ENCODE measurements around the gene EZR. TPM values are rescaled to one million over a fixed set of nuclear protein-coding genes. Genes with fewer than 3 reads are reported as not detected.

Gene EZR
- total and polyA plus RNA-seq, 9 of the 15 experiments (the other 6 are each of a cell fraction or from before 2014, with no cell fraction given), result 36.5 to 162 (median 104) TPM

DNA sequence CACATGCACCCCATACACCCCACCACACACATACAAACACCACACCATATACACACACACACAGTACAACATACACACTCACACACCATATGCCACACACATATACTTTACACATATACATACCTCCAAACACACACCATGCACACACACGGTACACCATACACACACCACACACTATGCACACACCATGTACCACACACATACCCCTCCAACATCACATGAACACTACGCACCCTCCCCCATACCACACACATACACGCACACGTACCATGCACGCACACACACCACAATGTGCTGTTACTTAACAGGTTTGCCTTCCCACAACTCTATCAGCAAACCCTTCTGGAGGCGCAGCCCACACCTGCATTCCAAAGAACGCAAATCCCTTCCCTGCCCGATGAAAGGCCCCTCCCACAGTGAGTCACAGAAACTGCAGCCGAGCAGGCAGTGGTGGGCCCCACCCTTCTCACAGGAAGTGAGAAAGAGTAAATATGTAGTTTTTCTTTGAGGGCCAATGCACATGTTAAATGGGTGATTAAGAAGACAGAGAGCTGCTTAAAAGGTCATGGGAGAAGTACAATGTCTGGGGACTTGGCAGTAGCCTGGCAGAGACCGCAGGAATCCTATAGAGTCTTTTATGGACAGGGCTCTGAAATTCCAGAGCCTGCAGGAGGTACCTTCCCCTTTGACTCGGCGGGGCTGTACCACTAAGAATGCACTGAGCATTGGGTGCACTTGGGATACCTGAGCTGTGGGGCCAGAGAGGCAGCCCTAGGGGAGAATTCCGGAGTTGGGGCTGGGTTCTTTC lies 34.1 kb upstream of the EZR start (continued):
- TF ChIP-seq, protein P1, sequence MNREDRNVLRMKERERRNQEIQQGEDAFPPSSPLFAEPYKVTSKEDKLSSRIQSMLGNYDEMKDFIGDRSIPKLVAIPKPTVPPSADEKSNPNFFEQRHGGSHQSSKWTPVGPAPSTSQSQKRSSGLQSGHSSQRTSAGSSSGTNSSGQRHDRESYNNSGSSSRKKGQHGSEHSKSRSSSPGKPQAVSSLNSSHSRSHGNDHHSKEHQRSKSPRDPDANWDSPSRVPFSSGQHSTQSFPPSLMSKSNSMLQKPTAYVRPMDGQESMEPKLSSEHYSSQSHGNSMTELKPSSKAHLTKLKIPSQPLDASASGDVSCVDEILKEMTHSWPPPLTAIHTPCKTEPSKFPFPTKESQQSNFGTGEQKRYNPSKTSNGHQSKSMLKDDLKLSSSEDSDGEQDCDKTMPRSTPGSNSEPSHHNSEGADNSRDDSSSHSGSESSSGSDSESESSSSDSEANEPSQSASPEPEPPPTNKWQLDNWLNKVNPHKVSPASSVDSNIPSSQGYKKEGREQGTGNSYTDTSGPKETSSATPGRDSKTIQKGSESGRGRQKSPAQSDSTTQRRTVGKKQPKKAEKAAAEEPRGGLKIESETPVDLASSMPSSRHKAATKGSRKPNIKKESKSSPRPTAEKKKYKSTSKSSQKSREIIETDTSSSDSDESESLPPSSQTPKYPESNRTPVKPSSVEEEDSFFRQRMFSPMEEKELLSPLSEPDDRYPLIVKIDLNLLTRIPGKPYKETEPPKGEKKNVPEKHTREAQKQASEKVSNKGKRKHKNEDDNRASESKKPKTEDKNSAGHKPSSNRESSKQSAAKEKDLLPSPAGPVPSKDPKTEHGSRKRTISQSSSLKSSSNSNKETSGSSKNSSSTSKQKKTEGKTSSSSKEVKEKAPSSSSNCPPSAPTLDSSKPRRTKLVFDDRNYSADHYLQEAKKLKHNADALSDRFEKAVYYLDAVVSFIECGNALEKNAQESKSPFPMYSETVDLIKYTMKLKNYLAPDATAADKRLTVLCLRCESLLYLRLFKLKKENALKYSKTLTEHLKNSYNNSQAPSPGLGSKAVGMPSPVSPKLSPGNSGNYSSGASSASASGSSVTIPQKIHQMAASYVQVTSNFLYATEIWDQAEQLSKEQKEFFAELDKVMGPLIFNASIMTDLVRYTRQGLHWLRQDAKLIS (CRISPR knock-in tag; IDR thresholded peaks at IDR 0.05), result peak; percentile 83; the same call in 1 of the 2 replicates
- TF ChIP-seq, protein P2, sequence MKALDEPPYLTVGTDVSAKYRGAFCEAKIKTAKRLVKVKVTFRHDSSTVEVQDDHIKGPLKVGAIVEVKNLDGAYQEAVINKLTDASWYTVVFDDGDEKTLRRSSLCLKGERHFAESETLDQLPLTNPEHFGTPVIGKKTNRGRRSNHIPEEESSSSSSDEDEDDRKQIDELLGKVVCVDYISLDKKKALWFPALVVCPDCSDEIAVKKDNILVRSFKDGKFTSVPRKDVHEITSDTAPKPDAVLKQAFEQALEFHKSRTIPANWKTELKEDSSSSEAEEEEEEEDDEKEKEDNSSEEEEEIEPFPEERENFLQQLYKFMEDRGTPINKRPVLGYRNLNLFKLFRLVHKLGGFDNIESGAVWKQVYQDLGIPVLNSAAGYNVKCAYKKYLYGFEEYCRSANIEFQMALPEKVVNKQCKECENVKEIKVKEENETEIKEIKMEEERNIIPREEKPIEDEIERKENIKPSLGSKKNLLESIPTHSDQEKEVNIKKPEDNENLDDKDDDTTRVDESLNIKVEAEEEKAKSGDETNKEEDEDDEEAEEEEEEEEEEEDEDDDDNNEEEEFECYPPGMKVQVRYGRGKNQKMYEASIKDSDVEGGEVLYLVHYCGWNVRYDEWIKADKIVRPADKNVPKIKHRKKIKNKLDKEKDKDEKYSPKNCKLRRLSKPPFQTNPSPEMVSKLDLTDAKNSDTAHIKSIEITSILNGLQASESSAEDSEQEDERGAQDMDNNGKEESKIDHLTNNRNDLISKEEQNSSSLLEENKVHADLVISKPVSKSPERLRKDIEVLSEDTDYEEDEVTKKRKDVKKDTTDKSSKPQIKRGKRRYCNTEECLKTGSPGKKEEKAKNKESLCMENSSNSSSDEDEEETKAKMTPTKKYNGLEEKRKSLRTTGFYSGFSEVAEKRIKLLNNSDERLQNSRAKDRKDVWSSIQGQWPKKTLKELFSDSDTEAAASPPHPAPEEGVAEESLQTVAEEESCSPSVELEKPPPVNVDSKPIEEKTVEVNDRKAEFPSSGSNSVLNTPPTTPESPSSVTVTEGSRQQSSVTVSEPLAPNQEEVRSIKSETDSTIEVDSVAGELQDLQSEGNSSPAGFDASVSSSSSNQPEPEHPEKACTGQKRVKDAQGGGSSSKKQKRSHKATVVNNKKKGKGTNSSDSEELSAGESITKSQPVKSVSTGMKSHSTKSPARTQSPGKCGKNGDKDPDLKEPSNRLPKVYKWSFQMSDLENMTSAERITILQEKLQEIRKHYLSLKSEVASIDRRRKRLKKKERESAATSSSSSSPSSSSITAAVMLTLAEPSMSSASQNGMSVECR (CRISPR knock-in tag; IDR thresholded peaks at IDR 0.05), result no peak; the same call in none of the 2 replicates
- peak; percentile 98 for TF ChIP-seq SMARCC2 (IDR thresholded peaks at IDR 0.05; ENCODE audit: low read depth)
- TF ChIP-seq MAFF (IDR thresholded peaks at IDR 0.05; ENCODE audit: low read length), result peak; percentile 31; the same call in 1 of the 2 replicates
- no peak for TF ChIP-seq ZNF311 (CRISPR knock-in tag; IDR thresholded peaks at IDR 0.05)
- no peak for TF ChIP-seq HMG20B (CRISPR knock-in tag; IDR thresholded peaks at IDR 0.05)
- TF ChIP-seq NFE2L1 (tag; IDR thresholded peaks at IDR 0.05; ENCODE audit: borderline replicate concordance, low read depth), result no peak
- TF ChIP-seq ZFPM2 (CRISPR knock-in tag; IDR thresholded peaks at IDR 0.05), result no peak
- TF ChIP-seq, protein P3, sequence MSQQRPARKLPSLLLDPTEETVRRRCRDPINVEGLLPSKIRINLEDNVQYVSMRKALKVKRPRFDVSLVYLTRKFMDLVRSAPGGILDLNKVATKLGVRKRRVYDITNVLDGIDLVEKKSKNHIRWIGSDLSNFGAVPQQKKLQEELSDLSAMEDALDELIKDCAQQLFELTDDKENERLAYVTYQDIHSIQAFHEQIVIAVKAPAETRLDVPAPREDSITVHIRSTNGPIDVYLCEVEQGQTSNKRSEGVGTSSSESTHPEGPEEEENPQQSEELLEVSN (IDR thresholded peaks at IDR 0.05; ENCODE audit: borderline replicate concordance in 1 of 2, extremely low read depth in 1 of 2, insufficient read depth in 1 of 2, insufficient read length in 1 of 2, low read depth in 1 of 2, low read length in 1 of 2, poor library complexity in 1 of 2, severe bottlenecking in 1 of 2), result peak; percentile 64 to 72
- no peak for TF ChIP-seq ZNF143 (CRISPR knock-in tag; IDR thresholded peaks at IDR 0.05)
- TF ChIP-seq EP300 (IDR thresholded peaks at IDR 0.05; ENCODE audit: low read length), result peak; percentile 98
- peak; percentile 98 for TF ChIP-seq FOSL1 (tag; conservative IDR thresholded peaks at IDR 0.05)
- TF ChIP-seq, protein P4, sequence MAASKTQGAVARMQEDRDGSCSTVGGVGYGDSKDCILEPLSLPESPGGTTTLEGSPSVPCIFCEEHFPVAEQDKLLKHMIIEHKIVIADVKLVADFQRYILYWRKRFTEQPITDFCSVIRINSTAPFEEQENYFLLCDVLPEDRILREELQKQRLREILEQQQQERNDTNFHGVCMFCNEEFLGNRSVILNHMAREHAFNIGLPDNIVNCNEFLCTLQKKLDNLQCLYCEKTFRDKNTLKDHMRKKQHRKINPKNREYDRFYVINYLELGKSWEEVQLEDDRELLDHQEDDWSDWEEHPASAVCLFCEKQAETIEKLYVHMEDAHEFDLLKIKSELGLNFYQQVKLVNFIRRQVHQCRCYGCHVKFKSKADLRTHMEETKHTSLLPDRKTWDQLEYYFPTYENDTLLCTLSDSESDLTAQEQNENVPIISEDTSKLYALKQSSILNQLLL (CRISPR knock-in tag; IDR thresholded peaks at IDR 0.05; ENCODE audit: borderline replicate concordance), result no peak
